ENCODE measurements around the gene GSTCD. TPM values are rescaled to one million over a fixed set of nuclear protein-coding genes. Genes with fewer than 3 reads are reported as not detected.

Gene GSTCD, protein sequence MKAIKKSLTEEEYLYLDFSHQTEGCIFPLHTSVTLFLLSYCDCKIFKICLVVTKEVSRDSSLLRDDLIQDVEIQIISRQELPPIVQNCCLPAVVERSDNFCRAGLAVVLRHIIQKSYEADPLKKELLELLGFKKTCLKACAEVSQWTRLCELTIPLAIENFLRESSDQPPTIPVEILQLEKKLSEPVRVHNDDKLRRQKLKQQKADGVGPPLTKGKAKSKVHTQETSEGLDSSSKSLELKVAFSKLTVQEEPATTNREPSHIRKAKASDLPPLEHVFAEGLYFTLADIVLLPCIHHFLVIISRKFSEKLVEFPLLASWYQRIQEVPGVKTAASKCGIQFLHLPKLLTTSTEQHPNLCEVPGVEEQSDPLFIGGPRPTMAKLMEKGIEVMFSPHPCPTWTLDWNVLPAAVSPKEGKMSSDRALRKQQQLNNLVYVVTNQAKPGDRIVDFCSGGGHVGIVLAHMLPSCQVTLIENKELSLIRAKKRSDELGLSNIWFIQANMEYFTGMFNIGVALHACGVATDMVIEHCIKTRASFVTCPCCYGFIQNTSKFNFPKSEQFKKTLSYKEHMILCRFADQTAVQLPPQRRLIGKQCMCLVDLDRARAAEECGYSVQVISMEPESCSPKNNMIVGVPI
- polyA plus RNA-seq (2011; rRNA removed): 4.6 and 8.3 TPM in 2 replicates
- 4.8 and 5.8 TPM in 2 replicates for polyA minus RNA-seq (2011; rRNA and poly(A)+ RNA removed)

DNA sequence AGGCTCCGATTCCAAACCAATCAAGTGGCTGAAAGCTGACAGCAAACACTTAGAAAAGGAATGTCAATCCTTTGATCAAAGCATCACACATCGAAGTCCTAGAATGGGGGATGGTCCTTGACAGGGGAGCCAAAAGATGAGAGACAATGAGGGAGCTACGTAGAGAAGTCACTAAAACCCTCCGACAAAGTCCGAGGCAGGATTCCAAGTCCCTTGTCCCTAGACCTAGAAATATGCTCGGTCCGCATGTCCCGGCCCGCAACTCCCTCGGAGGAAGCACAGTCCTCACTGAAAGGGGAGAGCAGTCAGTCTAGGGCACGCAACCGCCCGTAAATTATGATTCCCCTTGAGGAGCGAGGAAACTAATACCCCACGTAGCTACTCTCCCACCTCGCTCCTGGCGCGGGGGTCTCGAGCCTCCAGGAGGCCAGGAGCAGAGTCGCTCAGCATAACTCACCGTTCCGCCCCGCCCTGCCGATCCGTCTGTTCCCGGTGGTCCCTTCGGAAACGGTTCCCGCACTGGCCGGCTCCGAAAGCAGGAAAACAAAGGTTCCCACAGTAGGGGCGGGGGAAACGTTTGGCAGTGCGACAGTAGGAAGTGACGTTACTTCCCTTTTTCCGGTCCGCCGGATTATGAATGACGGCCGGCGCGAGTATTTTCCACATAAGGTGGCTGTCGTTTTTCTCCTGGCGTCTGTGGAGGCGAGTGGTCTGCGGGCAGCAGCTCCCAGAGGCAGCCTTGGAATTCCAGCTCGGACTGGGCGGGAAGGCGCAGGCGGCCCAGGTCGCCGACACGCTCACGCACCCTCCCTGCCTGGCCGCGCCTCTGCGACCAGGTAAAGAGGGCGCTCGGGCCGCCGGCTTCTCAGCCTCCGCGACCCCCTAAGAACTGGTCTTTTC lies at the start of gene GSTCD, which contains the start of gene INTS12:
Gene GSTCD, plus strand, starts transcription at position 604 of the 900 bp plus-strand sequence. CDS start 8,830 bp downstream, outside the sequence.
Gene INTS12, minus strand, starts transcription at position 509 of the 900 bp plus-strand sequence. CDS start 8,684 bp downstream, outside the sequence.
- ChIA-PET CTCF (no interaction called here), POLR2A (no interaction called here)
- Histone ChIP-seq H3K27me3 (ENCODE audit: control insufficient read depth, insufficient read depth, low read length) (no peaks in the 10 kb centered on the region), H3K4me3 (ENCODE audit: low read depth, low read length) (peak within 1 kb of the TSS; percentile 91), H3K36me3 (ENCODE audit: control insufficient read depth, insufficient read depth, low read length) (no peaks in the 10 kb centered on the region)
- DNase-seq (ENCODE audit: low read depth): peak; percentile 44
- no peak for TF ChIP-seq CTCF (IDR thresholded peaks at IDR 0.05; ENCODE audit: insufficient read depth, low read depth, low read length)

DNA sequence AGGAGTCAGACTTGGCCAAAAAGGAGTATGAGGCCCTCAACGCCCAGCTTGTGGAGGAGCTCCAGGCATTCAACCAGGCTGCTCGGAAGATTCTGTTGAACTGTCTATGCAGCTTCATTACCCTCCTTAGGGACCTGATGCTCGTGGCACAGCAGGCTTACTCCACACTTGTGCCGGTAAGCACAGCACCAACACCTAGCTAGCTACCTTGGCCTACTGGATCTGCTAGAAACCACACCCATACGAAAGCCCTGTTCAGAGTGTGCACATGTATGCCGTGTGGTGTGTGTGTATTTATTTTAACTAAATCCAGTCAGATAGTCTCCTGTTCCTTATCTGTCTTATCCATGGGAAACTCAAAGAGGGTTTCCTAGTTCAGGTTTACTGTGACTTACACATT lies 49.4 kb upstream of the GSTCD start:
- Histone ChIP-seq H3K4me3 (ENCODE audit: low read depth, low read length) (no peak overlapping the region), H3K27me3 (ENCODE audit: control insufficient read depth, insufficient read depth, low read length) (peaks cover 2% of the 10 kb centered on the region; the same call in 1 of the 2 replicates), H3K36me3 (ENCODE audit: control insufficient read depth, insufficient read depth, low read length) (no peaks in the 10 kb centered on the region)
- POLR2A ChIA-PET: no interaction called here
- CTCF ChIA-PET: interaction anchor here (0.6 kb wide), 1 partner anchor 46 kb away, joined by 3 read pairs; no protein-coding TSS in a partner anchor
- no peak for DNase-seq (ENCODE audit: low read depth)
- no peak for TF ChIP-seq CTCF (IDR thresholded peaks at IDR 0.05; ENCODE audit: insufficient read depth, low read depth, low read length)

DNA sequence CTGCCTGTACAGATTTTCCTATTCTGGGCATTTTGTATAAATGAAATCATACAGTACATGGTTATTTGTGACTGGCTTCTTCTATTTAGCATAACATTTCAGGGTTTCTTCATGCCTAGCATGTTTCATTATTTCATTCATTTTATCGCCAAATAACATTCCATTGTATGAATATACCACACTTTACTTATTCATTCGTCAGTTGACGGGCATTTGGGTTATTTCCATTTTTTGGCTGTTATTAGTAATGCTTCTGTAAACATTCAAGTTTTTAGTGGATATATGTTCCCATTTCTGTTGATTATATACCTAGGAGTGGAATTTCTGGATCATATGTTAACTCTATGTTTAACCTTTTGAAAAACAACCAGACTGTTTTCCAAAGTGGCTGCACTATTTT lies 47.6 kb upstream of the GSTCD start:
- Histone ChIP-seq H3K27me3 (ENCODE audit: control insufficient read depth, insufficient read depth, low read length) (0 out of 2 replicates have a peak, but pooled peaks cover 2% of the 10 kb centered on the region), H3K4me3 (ENCODE audit: low read depth, low read length) (no peak overlapping the region), H3K36me3 (ENCODE audit: control insufficient read depth, insufficient read depth, low read length) (no peaks in the 10 kb centered on the region)
- no peak for TF ChIP-seq CTCF (IDR thresholded peaks at IDR 0.05; ENCODE audit: insufficient read depth, low read depth, low read length)
- POLR2A ChIA-PET: no interaction called here
- CTCF ChIA-PET: interaction anchor here (0.7 kb wide), 1 partner anchor 88 kb away, joined by 3 read pairs; no protein-coding TSS in a partner anchor
- no peak for DNase-seq (ENCODE audit: low read depth)

- TF ChIP-seq CTCF (IDR thresholded peaks at IDR 0.05; ENCODE audit: insufficient read depth, low read depth, low read length): no peak
- DNase-seq (ENCODE audit: low read depth): no peak
- no peaks in the 10 kb centered on the region for H3K36me3 ChIP-seq (ENCODE audit: control insufficient read depth, insufficient read depth, low read length)
- POLR2A ChIA-PET: no interaction called here
- no peaks in the 10 kb centered on the region for H3K27me3 ChIP-seq (ENCODE audit: control insufficient read depth, insufficient read depth, low read length)
- H3K4me3 ChIP-seq (ENCODE audit: low read depth, low read length): no peak overlapping the region
- CTCF ChIA-PET: no interaction called here
These were observed 45.5 kb upstream of the GSTCD start for GRCh38 chr4:105662935-105663675.

Measured in BJ (cell line).